ENCODE measurements around the gene NDUFA11. TPM values are rescaled to one million over a fixed set of nuclear protein-coding genes. Genes with fewer than 3 reads are reported as not detected.
A peak's percentile ranks its signal among the peaks of the same experiment; 100 is the strongest.
"Not testable (repeated sequence)": the region's sequence is repeated elsewhere in the genome, so short reads cannot be mapped to it uniquely, and the experiment has no call there.

Gene NDUFA11
- polyA plus RNA-seq, 1 experiment, result 168 TPM

- ChIA-PET CTCF (interaction anchor here (3.9 kb wide), 1 partner anchor 77 kb away, joined by 20 read pairs; no protein-coding TSS in a partner anchor), POLR2A (interaction anchor here (0.5 to 0.7 kb wide), 2 partner anchors 51 to 74 kb away, joined by 3 read pairs; no protein-coding TSS in a partner anchor)
- peak overlapping the region; percentile 11 for H3K27ac ChIP-seq (ENCODE audit: low read depth, low read length)
- no peaks in the 10 kb centered on the region; the same call in 1 of the 2 replicates for H3K9me3 ChIP-seq (ENCODE audit: control insufficient read depth, insufficient read depth, low read length)
- TF ChIP-seq, protein P1, sequence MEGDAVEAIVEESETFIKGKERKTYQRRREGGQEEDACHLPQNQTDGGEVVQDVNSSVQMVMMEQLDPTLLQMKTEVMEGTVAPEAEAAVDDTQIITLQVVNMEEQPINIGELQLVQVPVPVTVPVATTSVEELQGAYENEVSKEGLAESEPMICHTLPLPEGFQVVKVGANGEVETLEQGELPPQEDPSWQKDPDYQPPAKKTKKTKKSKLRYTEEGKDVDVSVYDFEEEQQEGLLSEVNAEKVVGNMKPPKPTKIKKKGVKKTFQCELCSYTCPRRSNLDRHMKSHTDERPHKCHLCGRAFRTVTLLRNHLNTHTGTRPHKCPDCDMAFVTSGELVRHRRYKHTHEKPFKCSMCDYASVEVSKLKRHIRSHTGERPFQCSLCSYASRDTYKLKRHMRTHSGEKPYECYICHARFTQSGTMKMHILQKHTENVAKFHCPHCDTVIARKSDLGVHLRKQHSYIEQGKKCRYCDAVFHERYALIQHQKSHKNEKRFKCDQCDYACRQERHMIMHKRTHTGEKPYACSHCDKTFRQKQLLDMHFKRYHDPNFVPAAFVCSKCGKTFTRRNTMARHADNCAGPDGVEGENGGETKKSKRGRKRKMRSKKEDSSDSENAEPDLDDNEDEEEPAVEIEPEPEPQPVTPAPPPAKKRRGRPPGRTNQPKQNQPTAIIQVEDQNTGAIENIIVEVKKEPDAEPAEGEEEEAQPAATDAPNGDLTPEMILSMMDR (IDR thresholded peaks at IDR 0.05; ENCODE audit: low read depth, low read length), result no peak
- DNase-seq (ENCODE audit: low read depth, low spot score), result peak; percentile 62
- peaks cover 6% of the 10 kb centered on the region for H3K27me3 ChIP-seq (ENCODE audit: control insufficient read depth, insufficient read depth, low read length)
- H3K4me3 ChIP-seq (ENCODE audit: low read depth, low read length), result no peak overlapping the region
These were observed 22.9 kb downstream of the NDUFA11 start for GRCh38 chr19:5880604-5881078.

DNA sequence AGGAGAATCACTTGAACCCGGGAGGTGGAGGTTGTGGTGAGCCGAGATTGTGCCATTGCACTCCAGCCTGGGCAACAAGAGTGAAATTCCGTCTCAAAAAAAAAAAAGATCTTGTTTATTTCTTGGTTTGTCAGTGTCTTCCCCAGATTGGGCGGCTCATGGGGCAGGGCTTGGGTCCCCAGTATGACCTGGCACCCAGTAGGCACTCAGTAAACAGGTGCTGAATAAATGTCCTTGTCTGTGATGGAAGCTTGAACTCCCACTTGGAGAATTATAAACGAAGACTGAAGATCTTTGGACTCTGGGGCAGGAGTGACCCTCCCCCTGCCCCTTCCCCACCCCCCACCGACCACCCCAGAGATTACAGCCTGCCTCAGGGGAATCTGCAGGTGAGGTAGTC is 23.4 kb downstream of the NDUFA11 start:
- DNase-seq (ENCODE audit: low read depth, low spot score), result no peak
- peaks cover 6% of the 10 kb centered on the region for H3K27me3 ChIP-seq (ENCODE audit: control insufficient read depth, insufficient read depth, low read length)
- H3K4me3 ChIP-seq (ENCODE audit: low read depth, low read length), result no peak overlapping the region
- CTCF ChIA-PET, result interaction anchor here (3.9 kb wide), 1 partner anchor 76 kb away, joined by 20 read pairs; no protein-coding TSS in a partner anchor
- POLR2A ChIA-PET, result interaction anchor here (0.5 to 0.7 kb wide), 2 partner anchors 51 to 74 kb away, joined by 3 read pairs; no protein-coding TSS in a partner anchor
- H3K9me3 ChIP-seq (ENCODE audit: control insufficient read depth, insufficient read depth, low read length), result no peaks in the 10 kb centered on the region; the same call in 1 of the 2 replicates
- no peak overlapping the region for H3K27ac ChIP-seq (ENCODE audit: low read depth, low read length)
- TF ChIP-seq, protein P1 (IDR thresholded peaks at IDR 0.05; ENCODE audit: low read depth, low read length), result no peak

DNA sequence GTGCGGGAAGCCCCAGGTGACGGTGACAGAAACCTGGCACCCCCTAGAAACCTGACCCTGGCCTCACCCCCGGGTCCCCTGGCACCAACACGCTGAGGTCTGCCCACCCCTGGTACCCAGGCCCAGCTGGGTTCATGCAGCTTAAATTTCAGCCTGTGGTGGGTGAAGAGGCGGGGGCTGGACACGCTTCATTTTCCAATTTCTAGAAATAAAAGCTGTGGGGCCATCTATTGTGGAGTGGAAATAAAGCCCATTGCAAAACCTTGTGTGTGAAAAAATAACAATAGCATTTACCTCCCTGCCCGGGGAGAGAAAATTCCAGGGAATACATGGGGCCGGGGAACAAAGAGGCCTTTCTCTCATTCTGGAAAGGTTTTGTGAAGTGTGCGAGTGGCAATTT is 25.7 kb downstream of the NDUFA11 start:
- Histone ChIP-seq H3K27me3 (ENCODE audit: control insufficient read depth, insufficient read depth, low read length) (peaks cover 6% of the 10 kb centered on the region), H3K4me3 (ENCODE audit: low read depth, low read length) (no peak overlapping the region), H3K27ac (ENCODE audit: low read depth, low read length) (no peak overlapping the region), H3K9me3 (ENCODE audit: control insufficient read depth, insufficient read depth, low read length) (peaks cover 3% of the 10 kb centered on the region; the same call in 1 of the 2 replicates)
- TF ChIP-seq, protein P1 (IDR thresholded peaks at IDR 0.05; ENCODE audit: low read depth, low read length), result no peak
- DNase-seq (ENCODE audit: low read depth, low spot score), result no peak
- CTCF ChIA-PET, result interaction anchor here (0.7 to 3.9 kb wide), 2 partner anchors 49 to 74 kb away, joined by 3 to 20 read pairs; no protein-coding TSS in a partner anchor
- POLR2A ChIA-PET, result no interaction called here

GRCh38 chr19:5877427-5877826 is 26.2 kb downstream of the NDUFA11 start:
- Histone ChIP-seq H3K9me3 (ENCODE audit: control insufficient read depth, insufficient read depth, low read length) (peaks cover 3% of the 10 kb centered on the region; the same call in 1 of the 2 replicates), H3K4me3 (ENCODE audit: low read depth, low read length) (no peak overlapping the region), H3K27me3 (ENCODE audit: control insufficient read depth, insufficient read depth, low read length) (peaks cover 6% of the 10 kb centered on the region), H3K27ac (ENCODE audit: low read depth, low read length) (no peak overlapping the region)
- CTCF ChIA-PET, result interaction anchor here (3.9 kb wide), 1 partner anchor 74 kb away, joined by 20 read pairs; no protein-coding TSS in a partner anchor
- DNase-seq (ENCODE audit: low read depth, low spot score), result no peak
- POLR2A ChIA-PET, result no interaction called here
- TF ChIP-seq, protein P1 (IDR thresholded peaks at IDR 0.05; ENCODE audit: low read depth, low read length), result no peak

- ChIA-PET CTCF (interaction anchor here (0.7 kb wide), 1 partner anchor 70 kb away, joined by 5 read pairs; no protein-coding TSS in a partner anchor), POLR2A (interaction anchor here (0.8 kb wide), 1 partner anchor 47 kb away, joined by 8 read pairs; no protein-coding TSS in a partner anchor)
- not testable (repeated sequence) for H3K27me3 ChIP-seq (ENCODE audit: control insufficient read depth, insufficient read depth, low read length); H3K4me3 ChIP-seq (ENCODE audit: low read depth, low read length); H3K9me3 ChIP-seq (ENCODE audit: control insufficient read depth, insufficient read depth, low read length); H3K27ac ChIP-seq (ENCODE audit: low read depth, low read length); DNase-seq (ENCODE audit: low read depth, low spot score)
These were observed 29.1 kb downstream of the NDUFA11 start for GRCh38 chr19:5874496-5874895.
